Measurements from ENCODE around the gene NKX2-4.

Gene NKX2-4

GRCh38 chr20:21358737-21359136 lies 38.6 kb downstream of the NKX2-4 start:
- no peak for DNase-seq

- no peak for DNase-seq
These were observed 39.5 kb downstream of the NKX2-4 start for GRCh38 chr20:21357844-21358243.

GRCh38 chr20:21356386-21356785 lies 40.9 kb downstream of the NKX2-4 start:
- no peak for DNase-seq

- DNase-seq = no peak
These were observed 41.3 kb downstream of the NKX2-4 start for GRCh38 chr20:21355981-21356380.

GRCh38 chr20:21353236-21353635 lies 44.1 kb downstream of the NKX2-4 start:
- DNase-seq = no peak

GRCh38 chr20:21352703-21353102 lies 44.6 kb downstream of the NKX2-4 start:
- peak; percentile 18 for DNase-seq

All from hematopoietic multipotent progenitor cell treated with erythropoietin and hydrocortisone succinate and interleukin-3 and kit ligand, for 6 days (in vitro differentiated cells).